Epithelial cell of prostate (primary cell): ENCODE measurements around the gene ERBIN.
A peak's percentile ranks its signal among the peaks of the same experiment; 100 is the strongest.

Experiments used
- DNase-seq: peaks from one replicate; pipeline ENCODE4 v3.0.0-alpha.2; 2011; ENCODE audit warnings: low read depth, low spot score
- H3K27ac ChIP-seq: fragments of 450-650 bp; 2 replicates; pipeline ENCODE4 v1.5.1; 2017; ENCODE audit warnings: mild to moderate bottlenecking

The ERBIN gene

GRCh38 chr5:66074901-66075300, 148.5 kb downstream of the ERBIN start:
- no peak for DNase-seq
- H3K27ac ChIP-seq: no peak overlapping the region

GRCh38 chr5:66080664-66081063, 154.3 kb downstream of the ERBIN start:
- H3K27ac ChIP-seq: no peak overlapping the region
- no peak for DNase-seq

- no peak overlapping the region for H3K27ac ChIP-seq
- no peak for DNase-seq
Measured at GRCh38 chr5:66089384-66089783, 163.0 kb downstream of the ERBIN start.

DNA sequence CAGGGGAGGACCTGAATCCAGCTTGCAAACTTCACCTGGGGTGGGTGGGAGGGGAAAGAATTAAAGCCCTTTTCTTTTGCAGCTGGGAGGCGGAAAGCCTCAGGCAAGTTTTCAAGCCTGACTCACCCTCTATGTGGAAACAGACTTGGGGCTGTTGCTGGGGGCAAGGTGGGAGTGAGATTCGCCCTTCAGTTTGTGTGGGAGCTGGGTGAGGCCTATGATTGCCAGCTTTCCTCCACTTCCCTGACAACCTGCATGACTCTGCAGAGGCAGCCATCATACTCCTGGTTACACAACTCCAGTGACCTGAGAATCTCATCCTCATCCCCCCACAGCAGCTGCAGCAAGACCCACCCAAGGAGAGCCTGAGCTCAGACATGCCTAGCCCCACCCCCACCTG, 174.5 kb downstream of the ERBIN start:
- H3K27ac ChIP-seq: no peak overlapping the region
- DNase-seq: no peak

GRCh38 chr5:66113160-66113559, 186.8 kb downstream of the ERBIN start:
- peak; percentile 18 for DNase-seq
- H3K27ac ChIP-seq: no peak overlapping the region

DNA sequence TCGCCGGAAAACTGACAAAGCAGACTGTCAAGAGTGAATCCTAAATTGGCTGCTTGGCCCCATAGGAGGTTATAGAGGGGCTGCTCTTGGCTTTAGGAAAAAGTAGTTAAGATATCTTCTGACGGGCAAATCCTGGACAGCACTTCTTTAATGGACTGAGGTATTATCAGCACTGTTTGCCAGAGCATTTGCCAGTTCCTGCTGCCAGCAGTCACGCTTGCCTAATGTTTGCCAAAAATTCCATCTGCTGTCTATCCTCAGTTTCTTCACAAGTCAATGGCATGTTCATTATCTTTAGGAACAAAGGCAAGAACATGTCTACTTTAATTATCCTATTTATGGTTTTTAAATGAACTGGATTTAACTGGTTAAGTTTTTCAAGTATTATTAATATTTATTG, 191.9 kb downstream of the ERBIN start:
- no peak overlapping the region for H3K27ac ChIP-seq
- no peak for DNase-seq

- no peak overlapping the region for H3K27ac ChIP-seq
- DNase-seq: no peak
Measured at GRCh38 chr5:66122379-66123034, 196.1 kb downstream of the ERBIN start.

DNA sequence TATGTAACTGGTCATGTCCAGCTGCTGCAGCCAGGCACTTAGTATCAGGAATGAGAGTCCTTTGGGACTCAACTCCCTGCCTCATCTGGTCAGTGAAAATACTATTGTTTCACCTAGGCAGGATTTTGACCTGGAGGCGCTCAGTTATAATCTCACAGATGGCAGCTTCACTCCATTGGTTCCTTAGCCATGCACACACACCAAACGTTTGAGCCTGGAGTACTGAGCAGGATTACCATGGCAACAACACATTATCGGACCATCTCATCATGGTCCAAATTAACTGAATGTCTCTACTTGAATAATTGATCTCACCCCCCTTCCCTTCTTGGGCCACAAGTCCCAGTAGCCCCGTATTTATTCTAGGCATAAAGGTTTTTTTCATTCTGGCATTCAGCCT, 202.8 kb downstream of the ERBIN start:
- no peak for DNase-seq
- H3K27ac ChIP-seq: no peak overlapping the region

DNA sequence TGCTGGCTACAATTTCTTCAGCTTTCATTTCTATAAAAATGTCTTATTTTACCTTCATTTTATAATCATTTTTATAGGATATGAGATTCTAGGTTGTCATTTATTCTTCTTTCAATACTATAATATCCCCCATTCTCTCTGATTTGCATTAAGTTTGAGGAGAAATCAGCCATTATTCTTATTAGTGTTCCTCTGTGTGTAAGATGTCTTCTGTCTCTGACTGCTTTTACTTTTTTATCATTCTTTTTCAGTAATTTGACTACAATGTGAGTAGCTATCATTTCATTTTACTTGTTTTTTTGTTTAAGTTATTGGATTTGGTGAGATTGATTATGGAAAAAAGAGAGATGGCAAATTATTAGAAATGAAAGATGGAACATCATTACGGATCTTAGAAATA, 204.1 kb downstream of the ERBIN start:
- H3K27ac ChIP-seq: no peak overlapping the region

More for the DNA sequence above, 204.1 kb downstream of the ERBIN start:
- DNase-seq: no peak
